ENCODE results near the gene SSTR5. TPM values are rescaled to one million over a fixed set of nuclear protein-coding genes. Genes with fewer than 3 reads are reported as not detected.

Gene SSTR5
- total and polyA plus RNA-seq, 2 of the 4 experiments (the other 2 are of a cell fraction), result not detected

DNA sequence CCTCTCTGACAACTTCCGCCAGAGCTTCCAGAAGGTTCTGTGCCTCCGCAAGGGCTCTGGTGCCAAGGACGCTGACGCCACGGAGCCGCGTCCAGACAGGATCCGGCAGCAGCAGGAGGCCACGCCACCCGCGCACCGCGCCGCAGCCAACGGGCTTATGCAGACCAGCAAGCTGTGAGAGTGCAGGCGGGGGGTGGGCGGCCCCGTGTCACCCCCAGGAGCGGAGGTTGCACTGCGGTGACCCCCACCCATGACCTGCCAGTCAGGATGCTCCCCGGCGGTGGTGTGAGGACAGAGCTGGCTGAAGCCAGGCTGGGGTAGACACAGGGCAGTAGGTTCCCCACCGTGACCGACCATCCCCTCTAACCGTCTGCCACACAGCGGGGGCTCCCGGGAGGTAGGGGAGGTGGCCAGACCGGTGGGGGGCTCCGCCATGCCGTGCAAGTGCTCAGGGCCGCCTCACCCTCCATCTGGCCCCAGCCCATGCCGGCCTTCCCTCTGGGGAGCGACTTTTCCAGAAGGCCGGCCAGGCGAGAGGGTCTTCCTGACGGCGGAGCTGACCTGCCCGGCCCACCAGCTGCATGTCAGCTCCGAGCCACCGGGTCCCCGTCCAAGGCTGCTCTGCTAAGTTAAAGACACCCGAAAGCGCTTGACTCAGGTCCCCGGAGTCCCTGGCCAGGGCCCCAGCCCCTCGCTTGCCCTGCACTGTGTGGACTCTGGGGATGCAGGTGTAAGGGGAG lies 7.4 kb downstream of the SSTR5 start:
- no peak overlapping the region for H2AK9ac ChIP-seq (replicated peaks; ENCODE audit: low read depth, low read length, poor library complexity)
- no peak overlapping the region for H3K4me3 ChIP-seq (ENCODE audit: insufficient read depth, low read depth, low read length)
- no peak overlapping the region for H3K56ac ChIP-seq (ENCODE audit: extremely low read depth, insufficient read depth, low read length)
- no peak overlapping the region for H2AK5ac ChIP-seq (ENCODE audit: low read depth, low read length)
- DNase-seq (no peak), ATAC-seq (ENCODE audit: low read depth) (no peak)
- H3K9ac ChIP-seq (ENCODE audit: low read depth, low read length), result no peak overlapping the region
- H3K36me3 ChIP-seq (ENCODE audit: control insufficient read depth, insufficient read depth, low read length), result no peaks in the 10 kb centered on the region
- H2AFZ ChIP-seq (replicated peaks; ENCODE audit: low read length, poor library complexity), result no peak overlapping the region
- H2BK15ac ChIP-seq (ENCODE audit: low read depth, low read length), result no peak overlapping the region
- TF ChIP-seq NFE2L2 (IDR thresholded peaks at IDR 0.05; ENCODE audit: low read depth, low read length) (no peak), FOS (IDR thresholded peaks at IDR 0.05; ENCODE audit: low read depth, low read length) (no peak), CEBPB (IDR thresholded peaks at IDR 0.05; ENCODE audit: low read depth, low read length) (no peak), RFX5 (IDR thresholded peaks at IDR 0.05; ENCODE audit: low read depth, low read length) (no peak), RCOR1 (IDR thresholded peaks at IDR 0.05; ENCODE audit: insufficient replicate concordance, low read length) (no peak)
- TF ChIP-seq, protein P1, sequence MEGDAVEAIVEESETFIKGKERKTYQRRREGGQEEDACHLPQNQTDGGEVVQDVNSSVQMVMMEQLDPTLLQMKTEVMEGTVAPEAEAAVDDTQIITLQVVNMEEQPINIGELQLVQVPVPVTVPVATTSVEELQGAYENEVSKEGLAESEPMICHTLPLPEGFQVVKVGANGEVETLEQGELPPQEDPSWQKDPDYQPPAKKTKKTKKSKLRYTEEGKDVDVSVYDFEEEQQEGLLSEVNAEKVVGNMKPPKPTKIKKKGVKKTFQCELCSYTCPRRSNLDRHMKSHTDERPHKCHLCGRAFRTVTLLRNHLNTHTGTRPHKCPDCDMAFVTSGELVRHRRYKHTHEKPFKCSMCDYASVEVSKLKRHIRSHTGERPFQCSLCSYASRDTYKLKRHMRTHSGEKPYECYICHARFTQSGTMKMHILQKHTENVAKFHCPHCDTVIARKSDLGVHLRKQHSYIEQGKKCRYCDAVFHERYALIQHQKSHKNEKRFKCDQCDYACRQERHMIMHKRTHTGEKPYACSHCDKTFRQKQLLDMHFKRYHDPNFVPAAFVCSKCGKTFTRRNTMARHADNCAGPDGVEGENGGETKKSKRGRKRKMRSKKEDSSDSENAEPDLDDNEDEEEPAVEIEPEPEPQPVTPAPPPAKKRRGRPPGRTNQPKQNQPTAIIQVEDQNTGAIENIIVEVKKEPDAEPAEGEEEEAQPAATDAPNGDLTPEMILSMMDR (conservative IDR thresholded peaks at IDR 0.05; ENCODE audit: low read depth, low read length), result no peak
- no TSS peak for BruUV-seq (replicated peaks)
- intact Hi-C loops (cut with micrococcal nuclease) (no loop called here), in situ Hi-C loops (cut with MboI; ENCODE audit: low sequenced_read_pairs) (no loop called here), dilution Hi-C loops (cut with HindIII; ENCODE audit: low sequenced_read_pairs, unreplicated experiment) (no loop called here)
- no peak overlapping the region for H3K4ac ChIP-seq (ENCODE audit: low read depth, low read length)
- H3K27me3 ChIP-seq (ENCODE audit: control insufficient read depth, insufficient read depth, low read length), result peaks cover 37% of the 10 kb centered on the region
- ChIA-PET CTCF (no interaction called here), POLR2A (ENCODE audit: unreplicated experiment) (no interaction called here)
- no peak overlapping the region for H3K23ac ChIP-seq (ENCODE audit: low read depth, low read length)
- no peak overlapping the region for H2BK5ac ChIP-seq (ENCODE audit: low read depth, low read length, poor library complexity, severe bottlenecking)
- no peak overlapping the region for H3K27ac ChIP-seq (ENCODE audit: insufficient read depth, low read length)
- no peak overlapping the region for H4K8ac ChIP-seq (ENCODE audit: low read depth in 2 of 2, low read length in 2 of 2)
- no peaks in the 10 kb centered on the region for H4K20me1 ChIP-seq (ENCODE audit: insufficient read depth, low read length)
- H4K5ac ChIP-seq (ENCODE audit: low read depth, low read length), result no peak overlapping the region
- H3K9me1 ChIP-seq (ENCODE audit: insufficient read depth, low read length), result no peaks in the 10 kb centered on the region
- WGBS, 2 experiments (ENCODE audit: extremely low coverage in 2 of 2, insufficient read length in 1 of 2), result 85% methylated on average over 21 of the region's 45 CpGs; no CpG with 5 or more reads in 1 of the 2 experiments
- H3K79me1 ChIP-seq (ENCODE audit: low read depth in 1 of 2, low read length in 2 of 2), result no peaks in the 10 kb centered on the region
- H2BK20ac ChIP-seq (ENCODE audit: low read depth, low read length), result no peak overlapping the region
- no peak overlapping the region for H4K91ac ChIP-seq (ENCODE audit: insufficient read depth, low read depth, low read length)
- no peaks in the 10 kb centered on the region for H3K4me1 ChIP-seq (ENCODE audit: control insufficient read depth, insufficient read depth, low read length)
- no peak overlapping the region for H3K4me2 ChIP-seq (ENCODE audit: low read depth, low read length)
- H3K14ac ChIP-seq (replicated peaks; ENCODE audit: low read depth, low read length), result no peak overlapping the region
- no peak overlapping the region for H2BK120ac ChIP-seq (ENCODE audit: low read depth, low read length)
- peaks cover 13% of the 10 kb centered on the region for H3K9me3 ChIP-seq (ENCODE audit: control insufficient read depth, insufficient read depth, low read length)
- no peak overlapping the region for H3K18ac ChIP-seq (ENCODE audit: low read depth, low read length)

Data from IMR-90 (cell line).